CD4-positive, alpha-beta T cell treated with Interleukin-15 for 4 hours (primary cell): ENCODE measurements around the gene ASPSCR1.

Source experiments
- DNase-seq: peaks from one replicate; pipeline ENCODE4 v3.0.0-alpha.2; 2020; ENCODE audit warnings: low spot score

ASPSCR1 gene, protein sequence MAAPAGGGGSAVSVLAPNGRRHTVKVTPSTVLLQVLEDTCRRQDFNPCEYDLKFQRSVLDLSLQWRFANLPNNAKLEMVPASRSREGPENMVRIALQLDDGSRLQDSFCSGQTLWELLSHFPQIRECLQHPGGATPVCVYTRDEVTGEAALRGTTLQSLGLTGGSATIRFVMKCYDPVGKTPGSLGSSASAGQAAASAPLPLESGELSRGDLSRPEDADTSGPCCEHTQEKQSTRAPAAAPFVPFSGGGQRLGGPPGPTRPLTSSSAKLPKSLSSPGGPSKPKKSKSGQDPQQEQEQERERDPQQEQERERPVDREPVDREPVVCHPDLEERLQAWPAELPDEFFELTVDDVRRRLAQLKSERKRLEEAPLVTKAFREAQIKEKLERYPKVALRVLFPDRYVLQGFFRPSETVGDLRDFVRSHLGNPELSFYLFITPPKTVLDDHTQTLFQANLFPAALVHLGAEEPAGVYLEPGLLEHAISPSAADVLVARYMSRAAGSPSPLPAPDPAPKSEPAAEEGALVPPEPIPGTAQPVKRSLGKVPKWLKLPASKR

DNA sequence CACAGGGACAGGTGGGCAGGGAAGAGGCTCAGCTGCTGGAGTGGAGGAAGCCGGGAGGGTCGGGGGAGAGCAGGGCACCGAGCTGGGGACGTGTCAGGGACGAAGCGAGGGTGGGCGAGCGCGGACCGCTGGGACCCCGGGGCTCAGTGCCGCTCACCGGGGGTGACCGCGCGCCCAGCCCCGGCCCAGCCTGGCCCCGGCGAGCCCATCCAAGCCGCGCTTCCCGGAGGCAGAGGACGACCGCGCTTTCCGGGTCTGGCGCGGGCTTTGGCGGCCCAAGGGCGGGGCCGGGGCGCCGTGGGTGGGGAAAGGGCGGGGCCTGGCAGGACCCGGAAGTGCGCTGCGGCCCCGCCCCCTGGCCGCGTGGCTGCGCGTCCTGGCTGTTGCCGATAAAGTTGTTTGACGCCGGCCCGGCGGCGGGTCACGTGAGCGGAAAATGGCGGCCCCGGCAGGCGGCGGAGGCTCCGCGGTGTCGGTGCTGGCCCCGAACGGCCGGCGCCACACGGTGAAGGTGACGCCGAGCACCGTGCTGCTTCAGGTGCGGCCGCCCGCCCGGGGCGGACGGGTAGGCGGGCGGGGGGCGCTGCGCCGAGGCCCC lies at the start of gene ASPSCR1:
ASPSCR1 (plus strand) TSS at position 419 of the 598 bp plus-strand sequence; CDS start at position 437, 18 bp downstream.
- DNase-seq, result peak; percentile 89

DNA sequence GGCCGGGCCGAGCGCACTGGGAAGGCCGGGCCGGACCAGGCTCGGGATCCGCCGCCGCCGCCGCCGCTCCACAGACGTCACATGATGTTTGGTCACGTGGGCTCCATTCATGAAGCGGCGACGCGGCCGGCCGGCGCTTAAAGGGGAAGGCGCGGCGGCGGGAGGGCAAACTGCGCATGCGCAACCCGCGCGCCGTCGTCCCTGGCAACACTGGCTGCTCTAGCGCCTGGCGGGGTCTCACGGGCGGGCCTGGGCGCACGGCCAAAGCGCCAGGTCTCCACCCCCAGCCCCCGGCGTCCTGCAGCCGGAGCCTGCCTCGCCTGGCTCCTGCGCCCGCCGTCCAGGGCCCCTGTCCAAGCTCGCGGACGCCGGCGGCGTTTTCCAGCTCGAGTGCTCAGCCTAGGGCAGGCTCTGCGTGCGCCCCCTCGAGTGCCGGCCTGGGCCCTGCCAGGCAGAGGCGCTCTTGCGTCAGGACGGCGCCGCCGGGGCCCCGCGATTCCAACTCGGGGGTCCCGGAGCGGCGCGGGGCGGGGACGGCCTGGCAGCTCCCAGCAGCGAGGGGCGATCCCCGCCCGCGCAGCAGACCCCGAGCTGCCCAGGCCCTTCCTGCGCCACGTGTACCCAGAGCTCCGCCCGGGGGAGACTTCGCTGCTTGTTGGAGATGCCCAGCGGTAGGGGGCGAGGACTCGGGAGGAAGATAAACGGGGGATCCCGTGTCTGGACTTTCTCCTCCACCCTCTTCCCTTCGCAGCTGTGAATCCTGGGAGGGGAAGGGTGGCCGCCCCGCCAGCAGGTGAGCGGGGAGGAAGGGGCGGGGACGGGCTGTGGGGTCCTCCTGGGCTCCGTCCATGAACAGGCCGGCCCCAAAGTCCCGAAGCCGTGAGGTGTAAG lies 49.5 kb upstream of the ASPSCR1 start, which contains the start of gene MAFG:
MAFG (minus strand) TSS at position 83 of the 891 bp plus-strand sequence. CDS start 4,550 bp downstream, outside the sequence.
- peak; percentile 86 for DNase-seq

DNA sequence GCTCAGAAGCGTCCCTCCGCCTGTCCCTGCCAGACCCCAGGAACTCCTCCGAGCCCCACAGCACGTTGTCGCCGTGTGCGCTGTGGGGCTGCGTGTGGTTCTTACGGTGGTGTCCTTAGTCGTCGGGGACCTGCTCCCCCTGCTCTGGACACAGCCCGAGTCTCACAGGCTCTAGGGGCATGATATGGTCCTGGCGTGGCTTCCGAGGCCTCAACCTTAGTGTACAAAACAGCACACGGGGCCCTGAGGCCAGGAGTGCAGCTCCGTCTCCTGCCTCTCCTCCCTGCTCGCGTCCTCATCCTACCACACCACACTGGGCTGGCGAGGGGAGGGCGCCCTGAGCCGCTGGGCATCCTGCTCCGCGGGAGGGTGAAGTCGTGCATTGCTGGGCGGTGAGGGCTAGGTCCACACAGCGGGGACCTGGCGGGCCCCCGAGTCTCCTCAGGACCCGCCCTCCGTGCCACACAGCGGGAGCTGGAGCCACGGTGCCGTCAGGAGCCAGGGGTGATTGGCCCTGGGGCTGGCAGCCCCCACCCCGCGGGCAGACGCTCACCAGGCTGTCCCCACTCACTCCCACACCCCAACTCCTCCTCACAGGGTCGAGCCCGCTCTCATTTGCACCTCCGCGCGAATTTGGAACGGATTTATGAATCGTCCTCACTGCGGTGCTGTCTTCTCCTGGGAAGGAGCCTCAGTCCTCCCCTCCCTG lies 48.7 kb upstream of the ASPSCR1 start:
- no peak for DNase-seq

DNA sequence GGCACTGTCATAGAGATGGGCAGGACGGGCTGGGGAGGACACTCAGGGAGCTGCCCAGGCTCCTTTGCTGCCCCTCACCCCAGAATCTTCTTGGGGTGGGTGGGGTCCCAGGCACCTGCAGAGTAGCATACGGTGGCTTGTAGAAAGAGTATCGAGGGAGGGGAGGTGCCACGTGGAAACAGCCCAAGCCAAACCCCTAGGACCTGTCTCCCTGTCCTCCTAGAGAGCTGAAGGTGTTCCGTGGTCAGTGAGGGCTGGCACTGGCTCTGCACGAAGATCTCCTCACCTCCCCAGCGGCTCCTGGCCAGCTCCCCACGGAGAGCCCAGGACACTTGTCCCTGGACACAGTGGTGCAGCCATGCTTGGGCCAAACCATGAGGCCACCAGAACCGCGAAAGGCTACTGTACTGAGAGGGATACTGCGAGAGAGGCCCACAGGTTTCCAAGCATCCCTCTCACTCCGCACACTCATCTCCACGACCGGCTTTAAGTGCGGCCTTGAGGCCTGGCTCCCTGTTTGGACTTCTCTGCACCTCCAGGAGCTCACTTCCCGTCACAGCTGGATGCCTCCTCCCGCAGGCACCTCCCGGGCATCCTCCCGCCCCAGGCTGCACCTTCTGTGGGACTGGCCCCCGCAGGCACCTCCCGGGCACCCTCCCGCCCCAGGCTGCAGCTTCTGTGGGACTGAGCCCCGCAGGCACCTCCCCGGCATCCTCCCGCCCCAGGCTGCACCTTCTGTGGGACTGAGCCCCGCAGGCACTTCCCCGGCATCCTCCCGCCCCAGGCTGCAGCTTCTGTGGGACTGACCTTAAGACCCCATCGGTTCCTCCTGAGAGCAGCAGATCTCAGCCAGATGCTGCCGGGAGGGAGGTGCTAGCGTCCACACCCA lies 47.9 kb upstream of the ASPSCR1 start:
- DNase-seq, result no peak

DNA sequence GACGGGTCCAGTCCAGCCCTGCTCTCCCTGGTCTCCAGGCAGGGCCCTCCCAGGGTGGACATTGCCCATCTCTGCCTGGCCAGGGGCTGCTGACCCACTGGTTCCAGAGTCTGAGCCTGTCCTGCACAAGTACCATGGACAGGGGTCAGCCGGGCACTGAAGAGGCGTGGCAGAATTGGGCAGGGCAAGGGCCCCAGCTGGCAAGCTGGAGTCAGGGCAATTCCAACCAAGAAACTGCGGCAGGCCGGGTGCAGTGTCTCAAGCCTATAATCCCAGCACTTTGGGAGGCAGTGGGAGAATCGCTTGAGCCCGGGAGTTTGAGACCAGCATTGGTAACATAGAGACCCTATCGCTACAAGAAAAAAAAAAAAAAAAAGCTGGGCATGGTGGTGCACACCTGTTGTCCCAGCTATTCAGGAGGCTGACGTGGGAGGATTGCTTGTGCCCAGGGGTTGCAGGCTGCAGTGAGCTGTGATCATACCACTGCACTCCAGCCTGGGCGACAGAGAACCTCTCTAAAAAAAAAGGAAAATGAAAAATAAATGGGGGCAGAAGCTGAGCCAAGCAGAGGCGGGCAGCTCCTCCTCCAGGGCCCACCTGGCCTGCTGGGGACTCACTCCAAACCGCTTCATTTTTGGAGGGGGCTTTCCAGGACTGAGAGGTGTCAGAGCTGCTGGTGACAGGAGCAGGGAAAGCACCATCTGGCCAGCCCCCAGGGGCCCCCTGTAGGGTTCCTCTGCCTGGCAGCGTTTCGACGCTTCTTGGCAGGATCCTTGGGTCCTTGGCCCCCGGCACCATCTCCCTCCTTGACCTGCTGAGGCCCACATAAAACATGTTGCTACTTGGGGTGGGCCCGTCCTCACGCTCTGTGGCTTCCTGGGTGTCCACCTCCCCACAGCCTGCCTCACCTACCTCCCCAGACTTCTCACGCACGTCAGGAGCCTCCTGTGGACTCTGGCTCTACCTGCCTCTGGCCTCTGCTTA lies 47.0 kb upstream of the ASPSCR1 start:
- DNase-seq, result no peak

DNA sequence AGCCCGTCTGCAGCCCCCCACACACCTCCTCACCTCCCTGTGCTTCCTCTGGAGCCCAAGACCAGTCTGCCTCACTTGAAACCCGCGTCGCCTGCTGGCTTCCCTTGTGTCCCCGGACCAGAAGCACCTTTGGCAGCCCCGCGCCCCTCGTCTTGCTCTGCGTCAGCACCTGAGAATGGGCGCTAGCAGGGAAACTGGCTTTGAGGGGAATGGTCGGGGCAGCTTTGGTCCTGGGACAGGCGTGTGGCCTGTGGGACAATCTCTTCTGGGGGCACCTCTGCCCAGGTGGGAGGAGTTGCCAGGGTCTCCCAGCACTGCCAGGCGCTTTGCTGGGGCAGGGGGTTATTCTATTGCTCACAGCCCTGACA lies 46.3 kb upstream of the ASPSCR1 start:
- no peak for DNase-seq

DNA sequence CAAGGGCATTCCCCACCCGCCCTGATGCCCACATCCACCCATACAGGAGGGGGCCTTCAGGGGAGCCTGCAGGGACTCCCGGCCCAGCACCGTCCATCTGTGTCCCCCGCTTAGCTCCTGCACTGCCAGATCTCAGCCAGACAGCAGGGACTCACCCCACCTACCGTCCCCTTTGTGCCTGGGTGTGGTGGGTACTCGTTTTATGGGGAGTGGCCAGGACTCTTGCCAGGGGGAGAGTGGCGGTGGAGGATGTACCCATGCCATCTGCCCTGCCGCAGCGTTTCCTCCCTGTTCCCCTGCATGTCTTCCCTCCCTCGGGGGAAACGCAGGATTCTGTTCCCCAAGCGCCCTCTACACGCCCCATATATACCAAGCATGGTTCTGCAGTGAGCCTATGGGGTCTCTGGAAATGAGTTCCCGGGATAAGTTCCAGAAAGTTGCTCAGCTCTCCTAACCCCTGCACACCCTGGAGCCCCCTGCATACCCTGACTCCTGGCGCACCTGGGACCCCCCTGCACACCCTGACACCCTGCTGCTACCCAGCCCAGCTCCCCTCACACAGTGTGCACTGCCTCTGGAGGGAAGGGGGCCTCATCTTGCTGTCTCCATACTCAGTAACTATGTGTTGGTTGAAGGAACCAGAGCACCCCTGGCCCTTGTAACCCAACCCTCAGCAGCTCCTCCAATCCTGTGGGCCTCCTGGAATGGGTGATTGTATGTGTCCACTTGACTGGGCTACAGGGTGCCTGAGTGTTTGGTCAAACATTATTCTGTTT lies 45.7 kb upstream of the ASPSCR1 start:
- DNase-seq, result no peak

DNA sequence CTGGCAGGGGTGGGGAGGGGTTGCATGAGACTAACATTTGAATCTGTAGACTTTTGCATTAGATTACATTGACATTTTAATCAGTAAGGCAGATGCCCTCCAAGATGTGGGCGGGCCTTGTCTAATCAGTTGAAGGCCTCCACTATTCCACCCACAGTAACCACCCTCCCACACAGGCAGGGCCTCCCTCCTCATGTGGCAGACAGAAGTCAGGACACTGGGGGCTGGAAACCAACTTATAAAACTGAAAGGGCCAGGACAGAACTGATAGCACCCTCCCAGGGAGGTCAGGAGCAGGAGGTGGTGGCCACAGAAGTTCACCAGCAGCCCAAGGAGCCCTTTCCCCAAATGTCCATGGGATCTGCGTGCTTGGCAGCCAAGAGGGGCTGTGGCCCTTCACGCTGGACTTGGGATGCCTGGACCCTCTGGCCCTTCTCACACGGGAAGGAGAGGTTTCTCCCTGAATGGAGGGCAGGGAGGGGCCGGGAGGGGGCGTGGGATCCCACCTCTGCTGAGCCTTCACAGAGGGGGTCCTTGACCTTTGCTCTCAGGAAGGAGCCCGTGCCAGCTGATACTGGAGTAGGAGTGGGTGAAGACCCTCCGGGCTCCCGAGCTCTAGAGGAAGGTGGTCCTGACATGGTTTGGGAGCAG lies 45.0 kb upstream of the ASPSCR1 start:
- DNase-seq, result no peak

DNA sequence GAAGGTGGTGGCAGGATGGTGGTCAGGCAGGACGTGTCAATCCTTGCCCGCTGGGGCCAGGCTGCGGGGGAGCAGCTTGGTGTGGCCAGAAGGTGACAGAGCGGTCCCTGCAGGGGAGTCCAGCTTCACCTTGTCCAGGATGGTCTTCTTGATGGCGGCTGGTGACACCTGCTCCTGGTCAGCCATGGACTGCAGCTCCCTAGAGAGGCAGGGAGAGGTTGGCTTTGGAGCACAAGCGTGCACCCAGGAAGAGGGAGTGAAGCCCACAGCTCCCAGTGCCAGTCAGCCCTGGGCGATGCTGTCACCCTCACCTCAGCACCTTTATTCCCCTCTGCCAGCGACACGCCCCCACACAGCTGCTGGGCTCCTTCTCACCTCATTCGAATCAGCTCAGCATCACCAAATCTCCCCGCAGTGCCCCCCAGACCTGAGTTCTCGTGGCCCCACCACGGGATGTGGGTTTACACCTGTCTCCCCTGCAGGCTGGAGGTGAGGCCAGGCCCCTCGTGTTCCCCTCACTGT lies 44.2 kb upstream of the ASPSCR1 start:
- no peak for DNase-seq

DNA sequence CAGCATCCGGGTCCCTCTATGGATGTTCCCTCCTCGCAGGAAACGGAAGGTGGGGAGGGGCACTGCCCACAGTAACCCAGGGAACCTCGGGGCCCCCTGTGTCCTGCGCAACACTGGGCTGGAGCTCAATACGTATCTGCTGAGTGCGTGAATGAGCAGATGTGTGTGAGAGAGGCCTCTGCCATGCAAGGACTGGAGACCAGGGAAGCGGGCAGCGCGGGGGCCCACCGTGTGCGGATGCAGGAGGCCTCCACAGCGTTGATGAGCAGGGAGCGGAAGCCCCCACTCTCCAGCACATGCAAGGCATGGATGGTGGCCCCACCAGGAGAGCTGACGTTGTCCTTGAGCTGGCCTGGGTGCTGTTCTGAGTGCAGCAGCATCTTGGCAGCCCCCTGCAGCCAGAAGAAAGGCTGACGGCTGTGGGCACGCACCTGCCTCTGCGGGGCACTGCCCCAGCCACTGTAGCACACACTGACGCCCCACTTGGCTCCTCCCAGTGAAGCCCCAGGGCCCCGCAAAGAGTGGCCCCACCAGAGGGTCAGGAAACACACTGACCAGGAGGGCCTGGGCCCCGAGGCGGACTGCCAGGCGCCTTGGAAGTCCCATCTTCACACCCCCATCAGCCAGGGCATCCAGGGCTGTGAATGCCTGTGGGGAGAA lies 43.2 kb upstream of the ASPSCR1 start:
- DNase-seq, result no peak

DNA sequence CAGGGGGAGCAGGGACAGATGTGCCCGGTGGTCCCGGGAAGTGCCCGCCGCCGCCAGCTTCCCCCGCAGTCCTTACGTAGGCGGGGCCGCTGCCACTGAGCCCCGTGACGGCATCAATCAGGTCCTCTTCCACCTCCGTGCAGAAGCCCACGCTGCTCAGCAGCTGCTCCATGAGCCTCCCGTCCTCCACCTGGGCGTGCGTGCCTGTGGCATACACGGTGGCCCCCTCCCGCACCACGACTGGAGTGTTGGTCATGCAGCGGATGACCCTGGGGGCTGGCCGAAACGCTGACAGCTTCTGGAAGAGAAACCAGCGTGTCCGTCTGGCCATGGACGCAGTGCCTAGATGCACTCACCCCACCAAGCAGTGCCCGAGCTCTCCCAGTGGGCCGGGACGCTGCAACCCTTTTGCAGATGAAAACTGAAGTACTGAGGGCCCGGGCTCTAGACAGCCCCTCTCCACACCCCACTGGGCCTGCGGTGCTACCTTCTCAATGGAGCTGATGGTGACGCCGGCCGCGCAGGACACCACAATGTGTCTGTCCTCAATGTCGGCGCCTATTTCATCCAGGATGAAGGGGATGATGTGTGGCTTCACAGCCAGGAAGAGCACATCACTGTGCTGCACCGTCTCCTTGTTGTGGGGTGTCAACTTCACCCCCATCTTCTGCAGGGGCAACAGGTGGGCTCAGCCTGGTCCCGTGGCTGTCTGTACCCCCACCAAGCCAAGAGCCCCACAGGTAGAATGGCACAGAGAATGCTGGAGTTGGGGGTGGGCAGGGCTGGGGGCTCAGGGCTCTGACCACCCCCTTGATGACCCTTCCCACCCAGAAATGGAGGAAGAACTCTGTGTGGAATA lies 42.4 kb upstream of the ASPSCR1 start:
- DNase-seq, result no peak

DNA sequence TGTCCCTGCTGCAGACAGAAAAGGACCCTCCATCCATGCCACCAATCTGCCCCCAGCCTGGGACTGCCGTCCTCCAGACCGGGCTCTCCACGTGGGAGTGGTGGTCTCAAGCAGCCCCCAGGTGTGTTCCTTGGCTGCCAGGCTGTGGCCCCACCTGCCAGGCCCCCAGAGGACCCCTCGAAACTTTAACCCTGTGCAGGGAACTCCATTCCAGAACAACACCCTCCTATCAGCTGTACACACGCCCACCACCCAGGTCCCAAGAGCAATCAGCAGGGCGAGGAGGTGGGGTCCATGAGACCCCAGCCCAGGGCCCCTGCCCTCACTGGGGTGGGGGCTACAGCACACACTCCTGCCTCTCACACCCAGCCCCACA lies 41.7 kb upstream of the ASPSCR1 start:
- no peak for DNase-seq

DNA sequence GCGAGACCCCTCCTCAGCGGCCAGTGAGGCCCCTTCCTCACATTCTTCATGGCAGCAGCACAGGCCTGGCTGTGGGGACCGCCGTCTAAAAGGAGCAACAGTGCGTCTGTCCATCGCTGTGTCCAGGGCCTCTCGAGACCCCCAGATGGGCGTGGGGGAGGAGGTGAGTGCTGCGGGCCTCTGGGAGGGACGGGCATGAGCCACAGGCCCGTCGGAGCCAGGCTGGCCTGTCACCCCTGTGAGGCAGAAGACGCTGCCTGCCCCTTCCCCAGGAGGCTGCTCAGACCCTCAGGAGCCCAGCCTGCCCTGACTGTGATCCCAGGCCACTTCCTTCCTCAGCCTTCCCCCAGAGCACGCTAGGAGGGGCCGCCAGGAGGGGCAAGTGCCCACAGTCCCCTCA lies 38.2 kb upstream of the ASPSCR1 start:
- no peak for DNase-seq

DNA sequence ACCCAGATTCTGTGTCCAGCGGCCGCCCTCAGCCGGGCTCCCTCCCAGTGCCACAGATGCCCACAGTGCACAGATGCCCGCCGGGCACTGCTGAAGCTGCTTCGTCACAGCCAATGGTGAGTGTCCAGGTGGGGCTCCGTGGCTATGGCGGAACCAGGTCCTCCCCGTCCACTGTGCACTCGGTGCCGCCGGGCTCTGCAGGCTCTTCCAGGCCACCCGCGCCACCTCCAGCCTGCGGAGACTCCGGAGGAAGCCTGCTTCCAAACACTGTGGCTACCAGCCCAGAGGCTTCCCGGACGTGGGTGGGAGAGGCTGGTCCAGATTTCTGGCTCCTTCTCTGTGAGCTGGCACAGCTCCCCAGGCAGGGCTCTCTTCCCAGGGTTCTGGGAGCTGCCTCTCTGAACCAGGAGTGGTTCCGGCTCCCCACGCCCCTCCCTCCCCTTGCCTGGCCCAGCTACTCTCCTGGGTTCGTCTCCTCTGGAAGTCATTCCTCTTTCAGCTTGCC lies 37.5 kb upstream of the ASPSCR1 start:
- DNase-seq, result no peak

DNA sequence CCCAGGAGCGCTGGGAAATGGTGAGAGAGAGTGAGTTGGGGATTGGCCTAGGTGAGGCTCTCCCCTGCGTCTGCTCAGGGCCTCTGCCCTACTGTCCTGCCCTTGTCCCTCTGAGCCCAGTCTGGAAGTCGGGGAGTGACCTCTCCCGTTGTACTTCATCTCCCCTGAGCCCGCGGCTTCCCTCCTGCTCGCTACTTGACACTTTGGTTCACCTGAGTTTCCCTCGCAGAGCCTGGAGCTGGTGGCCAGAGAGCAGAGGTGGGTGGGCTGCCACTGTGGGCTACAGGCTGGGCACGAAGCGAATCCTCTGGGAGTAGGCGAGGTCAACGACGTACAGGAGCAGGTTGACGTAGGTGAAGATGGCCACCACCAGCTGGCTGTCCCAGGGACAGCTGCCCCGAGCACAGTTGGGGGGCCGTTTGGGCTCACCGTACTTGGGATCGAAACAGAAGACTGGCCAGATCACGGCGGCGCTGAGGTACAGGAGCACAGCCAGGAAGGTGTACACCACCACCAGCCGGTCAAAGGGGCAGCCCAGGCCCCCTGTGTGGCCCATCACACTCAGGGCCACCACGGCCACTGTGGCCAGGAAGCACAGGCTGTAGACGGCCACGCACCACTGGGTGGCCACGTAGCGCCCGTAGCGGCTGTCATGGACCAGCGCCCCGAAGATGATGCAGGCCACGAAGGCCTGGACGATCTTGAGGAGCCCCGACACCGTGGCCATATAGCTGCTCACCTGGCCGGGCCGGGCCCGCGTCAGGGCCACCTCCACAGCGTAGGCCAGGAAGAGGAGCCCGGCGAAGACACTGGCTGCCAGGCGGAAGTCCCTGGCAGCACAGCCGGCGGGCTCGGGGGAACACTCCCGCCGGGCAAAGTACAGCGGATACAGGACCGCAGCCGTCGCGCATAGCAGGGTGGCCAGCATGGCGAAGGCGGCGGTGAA lies 36.6 kb upstream of the ASPSCR1 start:
- no peak for DNase-seq
